ENCODE results near the gene SIPA1L3. TPM values are rescaled to one million over a fixed set of nuclear protein-coding genes. Genes with fewer than 3 reads are reported as not detected.

Gene SIPA1L3
- total RNA-seq, 1 experiment from 2014 or later: 125 TPM

DNA sequence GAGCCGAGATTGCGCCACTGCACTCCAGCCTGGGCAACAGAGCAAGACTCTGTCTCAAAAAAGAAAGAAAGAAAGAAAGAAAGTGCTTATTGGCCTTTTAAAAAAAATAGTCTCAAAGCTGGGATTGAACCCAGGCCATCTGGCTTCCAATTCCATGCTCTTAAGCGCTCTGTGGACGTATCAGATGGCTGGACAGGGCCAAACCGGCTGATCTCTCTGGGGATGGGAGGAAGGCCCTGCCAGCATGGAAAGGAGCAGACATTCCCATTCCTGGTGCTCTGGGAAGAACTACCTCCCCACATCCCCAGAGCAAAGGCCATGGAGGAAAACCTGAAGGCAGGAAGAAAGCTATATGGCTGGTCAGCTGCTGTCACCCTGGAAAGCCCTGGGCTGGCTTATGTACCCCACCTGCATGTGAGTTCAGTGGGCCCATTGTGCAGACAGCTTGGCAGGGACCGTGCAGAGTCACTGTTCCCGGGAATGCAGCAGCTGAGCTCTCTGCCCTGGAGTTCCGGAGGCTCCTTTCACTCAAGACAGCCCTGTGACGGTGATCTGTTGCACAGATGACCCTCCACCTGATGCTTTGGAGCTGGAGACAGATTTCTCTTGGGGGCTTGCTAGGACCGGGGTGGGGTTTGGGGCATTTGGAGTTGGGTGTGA, 84.3 kb downstream of the SIPA1L3 start:
- no TSS peak for BruUV-seq (replicated peaks)
- H3K4me3 Mint-ChIP-seq (ENCODE audit: unreplicated experiment): peak overlapping the region; percentile 37
- no peaks in the 10 kb centered on the region for H3K9me3 Mint-ChIP-seq (ENCODE audit: unreplicated experiment)
- Histone ChIP-seq H3K4me3 (ENCODE audit: low read depth, low read length) (no peak overlapping the region), H3K9me3 (no peaks in the 10 kb centered on the region), H3K36me3 (ENCODE audit: control insufficient read depth, insufficient read depth, low read length) (peaks cover 4% of the 10 kb centered on the region), H3K4me1 (peaks cover 61% of the 10 kb centered on the region), H3K27me3 (replicated peaks; ENCODE audit: control insufficient read depth, insufficient read depth, low read length) (no peaks in the 10 kb centered on the region)
- intact Hi-C loops (cut with micrococcal nuclease; ENCODE audit: unreplicated experiment): loop anchor here (1.0 kb wide), 1 partner anchor 50 kb away; no protein-coding TSS in a partner anchor
- peaks cover 61% of the 10 kb centered on the region for H3K36me3 Mint-ChIP-seq (ENCODE audit: insufficient read depth, unreplicated experiment)
- CTCF ChIA-PET: interaction anchor here (0.7 to 3.8 kb wide), 8 partner anchors 39 to 89 kb away, joined by 3 to 26 read pairs (median 4); partner anchors contain the start of genes SIPA1L3 and WDR87
- peaks cover 47% of the 10 kb centered on the region for H3K4me1 Mint-ChIP-seq (ENCODE audit: low read depth, unreplicated experiment)
- no peak for TF ChIP-seq CTCF (IDR thresholded peaks at IDR 0.05; ENCODE audit: insufficient read depth in 1 of 2, low read depth in 1 of 2, low read length in 1 of 2, severe bottlenecking in 1 of 2, unreplicated experiment in 1 of 2)
- no peak for DNase-seq
- no peaks in the 10 kb centered on the region for H3K27me3 Mint-ChIP-seq (ENCODE audit: insufficient read depth, unreplicated experiment)
- peak overlapping the region; percentile 92 for H3K27ac Mint-ChIP-seq (ENCODE audit: unreplicated experiment)
- POLR2A ChIA-PET: interaction anchor here (1.0 to 1.7 kb wide), 4 partner anchors 13 to 85 kb away, joined by 5 to 17 read pairs (median 8); partner anchors contain the start of genes SIPA1L3 and WDR87

- ChIA-PET CTCF (interaction anchor here (0.6 to 3.8 kb wide), 9 partner anchors 40 to 91 kb away, joined by 3 to 26 read pairs (median 4); partner anchors contain the start of genes SIPA1L3 and WDR87), POLR2A (interaction anchor here (1.0 to 1.7 kb wide), 4 partner anchors 13 to 85 kb away, joined by 5 to 17 read pairs (median 8); partner anchors contain the start of genes SIPA1L3 and WDR87)
- Histone ChIP-seq H3K4me3 (ENCODE audit: low read depth, low read length) (no peak overlapping the region), H3K9me3 (no peaks in the 10 kb centered on the region), H3K36me3 (ENCODE audit: control insufficient read depth, insufficient read depth, low read length) (peaks cover 4% of the 10 kb centered on the region), H3K27me3 (replicated peaks; ENCODE audit: control insufficient read depth, insufficient read depth, low read length) (no peaks in the 10 kb centered on the region), H3K4me1 (peaks cover 60% of the 10 kb centered on the region)
- Mint-ChIP-seq H3K27ac (ENCODE audit: unreplicated experiment) (peak overlapping the region; percentile 92), H3K4me1 (ENCODE audit: low read depth, unreplicated experiment) (peaks cover 47% of the 10 kb centered on the region), H3K4me3 (ENCODE audit: unreplicated experiment) (peak overlapping the region; percentile 37), H3K36me3 (ENCODE audit: insufficient read depth, unreplicated experiment) (peaks cover 62% of the 10 kb centered on the region), H3K9me3 (ENCODE audit: unreplicated experiment) (no peaks in the 10 kb centered on the region), H3K27me3 (ENCODE audit: insufficient read depth, unreplicated experiment) (no peaks in the 10 kb centered on the region)
- TF ChIP-seq CTCF (IDR thresholded peaks at IDR 0.05; ENCODE audit: insufficient read depth in 1 of 2, low read depth in 1 of 2, low read length in 1 of 2, severe bottlenecking in 1 of 2, unreplicated experiment in 1 of 2): no peak
- intact Hi-C loops (cut with micrococcal nuclease; ENCODE audit: unreplicated experiment): loop anchor here (1.0 kb wide), 2 partner anchors 51 to 86 kb away; partner anchors contain the start of gene WDR87
- no TSS peak for BruUV-seq (replicated peaks)
- peak; percentile 87 to 92 for DNase-seq
Measured at GRCh38 chr19:37991841-37992248, 84.8 kb downstream of the SIPA1L3 start.

GRCh38 chr19:37992761-37993160, 85.8 kb downstream of the SIPA1L3 start:
- H3K9me3 ChIP-seq: no peaks in the 10 kb centered on the region
- TF ChIP-seq CTCF (IDR thresholded peaks at IDR 0.05; ENCODE audit: insufficient read depth in 1 of 2, low read depth in 1 of 2, low read length in 1 of 2, severe bottlenecking in 1 of 2, unreplicated experiment in 1 of 2): no peak
- H3K4me3 Mint-ChIP-seq (ENCODE audit: unreplicated experiment): no peak overlapping the region
- H3K27me3 ChIP-seq (replicated peaks; ENCODE audit: control insufficient read depth, insufficient read depth, low read length): no peaks in the 10 kb centered on the region
- ChIA-PET CTCF (interaction anchor here (0.6 to 3.8 kb wide), 3 partner anchors 87 to 92 kb away, joined by 4 to 26 read pairs (median 8); partner anchors contain the start of genes SIPA1L3 and WDR87), POLR2A (interaction anchor here (1.1 to 1.7 kb wide), 3 partner anchors 49 to 86 kb away, joined by 5 to 17 read pairs (median 12); partner anchors contain the start of genes SIPA1L3 and WDR87)
- DNase-seq: no peak
- peaks cover 42% of the 10 kb centered on the region for H3K4me1 Mint-ChIP-seq (ENCODE audit: low read depth, unreplicated experiment)
- H3K4me3 ChIP-seq (ENCODE audit: low read depth, low read length): no peak overlapping the region
- no peaks in the 10 kb centered on the region for H3K9me3 Mint-ChIP-seq (ENCODE audit: unreplicated experiment)
- no peaks in the 10 kb centered on the region for H3K27me3 Mint-ChIP-seq (ENCODE audit: insufficient read depth, unreplicated experiment)
- peaks cover 67% of the 10 kb centered on the region for H3K36me3 Mint-ChIP-seq (ENCODE audit: insufficient read depth, unreplicated experiment)
- H3K27ac Mint-ChIP-seq (ENCODE audit: unreplicated experiment): peak overlapping the region; percentile 92
- peaks cover 51% of the 10 kb centered on the region for H3K4me1 ChIP-seq
- H3K36me3 ChIP-seq (ENCODE audit: control insufficient read depth, insufficient read depth, low read length): peaks cover 4% of the 10 kb centered on the region
- intact Hi-C loops (cut with micrococcal nuclease; ENCODE audit: unreplicated experiment): loop anchor here (1.0 kb wide), 1 partner anchor 86 kb away; the partner anchor contains the start of gene WDR87
- BruUV-seq (replicated peaks): no TSS peak
